ENCODE measurements around the gene EP400. TPM values are rescaled to one million over a fixed set of nuclear protein-coding genes. Genes with fewer than 3 reads are reported as not detected.

Gene EP400
- total and polyA plus RNA-seq, 2 of the 8 experiments (the other 6 are each of a cell fraction or from before 2014, with no cell fraction given) = 13.1 to 69.7 TPM

GRCh38 chr12:132024758-132025157 is 75.0 kb downstream of the EP400 start:
- no peak overlapping the region for H2AK5ac ChIP-seq (ENCODE audit: low read depth, low read length)
- H2AFZ ChIP-seq (ENCODE audit: low read length) = no peak overlapping the region
- H4K91ac ChIP-seq (replicated peaks; ENCODE audit: insufficient read length, low read length) = no peak overlapping the region
- peaks cover 0 to 9% of the 10 kb centered on the region in 2 experiments for H4K20me1 ChIP-seq (replicated peaks in 1 of 2; ENCODE audit: control insufficient read depth in 1 of 2, insufficient read depth in 2 of 2, low read length in 2 of 2)
- no peak overlapping the region for H3K4me3 ChIP-seq (ENCODE audit: extremely low read depth in 1 of 4, insufficient read depth in 2 of 4, low read depth in 3 of 4, low read length in 4 of 4)
- 87% methylated on average over 7 of the region's 11 CpGs; no CpG with 5 or more reads in 1 of the 2 experiments for WGBS, 2 experiments (ENCODE audit: extremely low coverage in 1 of 2, insufficient coverage in 1 of 2, insufficient read length in 1 of 2, insufficient replicate concordance in 2 of 2, low coverage in 1 of 2, low lambda C conversion rate in 2 of 2, missing lambda C conversion rate in 1 of 2)
- H3K23me2 ChIP-seq (ENCODE audit: low read depth, low read length) = no peaks in the 10 kb centered on the region
- H3K9ac ChIP-seq (replicated peaks in 1 of 4; ENCODE audit: extremely low read depth in 1 of 4, low read depth in 3 of 4, low read length in 3 of 4) = no peak overlapping the region
- H3K4me2 ChIP-seq (ENCODE audit: insufficient read depth in 1 of 2, low read depth in 2 of 2, low read length in 2 of 2) = no peak overlapping the region
- no peak overlapping the region for H2BK12ac ChIP-seq (ENCODE audit: low read depth, low read length)
- no peak overlapping the region for H2BK20ac ChIP-seq (ENCODE audit: low read length)
- H2BK5ac ChIP-seq (ENCODE audit: low read depth, low read length) = no peak overlapping the region
- ChIA-PET POLR2A (ENCODE audit: partially characterized antibody) (no interaction called here), CTCF (ENCODE audit: partially characterized antibody) (no interaction called here)
- no peak overlapping the region for H3K27ac ChIP-seq (ENCODE audit: low read depth, low read length)
- H3K56ac ChIP-seq (replicated peaks; ENCODE audit: insufficient read length, low read depth, low read length) = no peak overlapping the region
- TF ChIP-seq TEAD4 (IDR thresholded peaks at IDR 0.05; ENCODE audit: low read depth, low read length) = no peak
- no peak for TF ChIP-seq TCF12 (IDR thresholded peaks at IDR 0.05; ENCODE audit: low read depth, low read length)
- TF ChIP-seq YY1 (IDR thresholded peaks at IDR 0.05; ENCODE audit: low read depth, low read length) = no peak
- TF ChIP-seq CHD2 (IDR thresholded peaks at IDR 0.05; ENCODE audit: low read length) = no peak
- TF ChIP-seq RNF2 (IDR thresholded peaks at IDR 0.05; ENCODE audit: borderline replicate concordance, low read depth, low read length, missing control alignments, poor library complexity, severe bottlenecking) = no peak
- no peak for TF ChIP-seq MAX (IDR thresholded peaks at IDR 0.05)
- TF ChIP-seq SUZ12 (IDR thresholded peaks at IDR 0.05; ENCODE audit: low read length) = no peak
- TF ChIP-seq SRF (IDR thresholded peaks at IDR 0.05; ENCODE audit: low read depth, low read length) = no peak
- TF ChIP-seq CREB1 (IDR thresholded peaks at IDR 0.05) = no peak
- H2BK120ac ChIP-seq (replicated peaks; ENCODE audit: low read depth, low read length) = no peak overlapping the region
- no peaks in the 10 kb centered on the region for H3K9me3 ChIP-seq (ENCODE audit: insufficient read depth in 2 of 2, low read depth in 1 of 2, low read length in 1 of 2)
- H3K23ac ChIP-seq (ENCODE audit: insufficient read length) = no peak overlapping the region
- no peaks in the 10 kb centered on the region for H3K79me2 ChIP-seq (ENCODE audit: control insufficient read depth in 1 of 2, insufficient read depth in 2 of 2, low read length in 2 of 2)
- no peak overlapping the region for H2BK15ac ChIP-seq (ENCODE audit: low read length)
- DNase-seq (ENCODE audit: low read depth in 1 of 2, low spot score in 2 of 2) = no peak
- H3K27me3 ChIP-seq (replicated peaks in 1 of 4; ENCODE audit: control insufficient read depth in 3 of 4, extremely low read depth in 1 of 4, insufficient read depth in 3 of 4, low read length in 3 of 4) = no peaks in the 10 kb centered on the region
- no peak overlapping the region for H4K8ac ChIP-seq (ENCODE audit: extremely low read depth, insufficient read depth, low read length)
- no peak overlapping the region for H3K4ac ChIP-seq (replicated peaks; ENCODE audit: insufficient read length, low read depth, low read length)
- no peak for FAIRE-seq
- no peak overlapping the region for H3K14ac ChIP-seq (ENCODE audit: insufficient read length)
- H3K79me1 ChIP-seq (ENCODE audit: low read depth, low read length) = no peaks in the 10 kb centered on the region
- H3K36me3 ChIP-seq (ENCODE audit: control insufficient read depth in 2 of 4, insufficient read depth in 4 of 4, low read length in 3 of 4) = peaks cover 28 to 82% (median 63%) of the 10 kb centered on the region in 4 experiments
- H3K4me1 ChIP-seq (replicated peaks in 1 of 4; ENCODE audit: control insufficient read depth in 3 of 4, insufficient read depth in 4 of 4, low read length in 3 of 4) = no peaks in the 10 kb centered on the region
- no peak overlapping the region for H3K18ac ChIP-seq (ENCODE audit: extremely low read depth, low read length)
- no peak overlapping the region for H4K5ac ChIP-seq (ENCODE audit: insufficient read length, low read depth, low read length)

Data from H1 (cell line).